Stimulated activated CD8-positive, alpha-beta memory T cell treated with anti-CD3 and anti-CD28 coated beads, Interleukin-4, amount 100 ng/mL, for 24 hours (primary cell): Measurements from ENCODE around the gene PRR19.

Source experiments
- DNase-seq: peaks from one replicate; pipeline ENCODE4 v3.0.0-alpha.2; 2020; ENCODE audit warnings: low read depth

The PRR19 gene

DNA sequence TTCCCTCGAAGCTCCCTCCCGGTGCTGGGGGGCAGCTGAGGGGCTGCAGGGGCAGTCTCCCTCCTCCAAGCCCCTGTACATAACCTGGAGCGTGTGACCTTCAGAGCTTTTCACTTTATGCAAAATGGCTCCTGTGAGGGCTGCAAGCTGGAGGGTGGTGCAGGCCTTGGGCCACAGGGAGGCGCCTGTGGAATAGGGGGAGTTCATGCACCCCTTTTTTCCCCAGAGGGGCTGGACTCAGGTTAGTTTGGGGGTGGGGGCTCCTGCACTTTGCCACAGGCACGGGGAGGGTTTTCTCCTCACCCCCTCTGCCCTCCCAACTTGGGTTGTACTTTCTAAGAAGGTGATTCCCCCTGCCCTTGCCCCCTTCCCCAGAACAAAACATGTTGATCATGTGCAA, 6.6 kb upstream of the PRR19 start:
- DNase-seq, result no peak

DNA sequence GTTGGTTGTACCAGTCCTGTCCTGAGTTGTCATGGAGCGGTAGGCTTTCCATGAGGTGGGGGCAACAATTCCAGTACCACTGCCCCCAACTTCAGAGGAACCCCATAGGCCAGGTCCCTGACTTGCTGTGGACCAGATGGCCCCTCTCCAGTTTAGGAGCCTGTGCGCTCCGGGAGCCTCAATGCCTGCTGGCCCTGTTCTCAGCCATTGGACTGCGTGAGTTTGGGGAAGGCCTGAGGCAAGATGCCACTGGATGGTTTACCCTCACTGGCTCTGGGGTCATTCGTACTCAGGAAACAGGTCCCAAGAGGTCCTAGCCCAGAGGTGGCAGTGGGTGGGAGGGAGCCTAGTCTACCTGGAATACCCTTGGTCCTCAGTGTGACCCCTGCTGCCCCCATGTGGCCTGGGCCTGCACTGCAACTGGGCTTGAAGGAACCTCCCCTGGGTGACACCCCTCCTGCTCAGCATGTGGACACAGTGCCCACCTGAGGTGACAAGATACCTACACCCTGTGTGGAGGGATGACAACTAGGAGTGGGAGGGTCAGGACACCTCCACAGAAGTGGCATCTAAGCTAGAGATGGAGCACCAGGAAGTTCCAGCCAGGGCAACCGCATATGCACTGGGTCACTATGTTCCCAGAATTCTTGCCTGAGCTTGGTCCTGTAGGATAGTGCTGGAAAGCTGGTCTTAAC, 6.0 kb upstream of the PRR19 start:
- DNase-seq, result peak; percentile 87

DNA sequence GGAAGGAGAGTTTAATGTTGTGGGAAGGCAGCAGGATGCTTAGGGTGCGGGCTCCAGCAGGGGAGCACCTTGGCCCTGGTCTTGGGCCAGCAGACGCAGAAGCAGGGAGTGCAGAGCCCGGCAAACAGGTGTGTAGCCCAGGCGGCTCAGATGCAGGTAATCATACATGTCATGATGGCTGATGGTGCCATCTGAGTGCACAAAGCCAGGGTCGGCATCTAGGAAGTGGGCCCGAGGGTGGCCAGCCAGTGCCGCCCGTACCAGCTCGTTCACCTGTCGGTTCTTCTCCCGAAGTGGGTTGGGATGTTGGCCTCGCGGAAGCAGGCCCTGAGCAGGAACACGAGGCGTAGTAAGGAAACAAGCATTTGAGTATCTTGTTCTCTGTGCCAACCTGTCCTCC, 4.9 kb upstream of the PRR19 start:
- DNase-seq, result no peak

GRCh38 chr19:42303101-42303464, 1.2 kb downstream of the PRR19 start:
- no peak for DNase-seq

DNA sequence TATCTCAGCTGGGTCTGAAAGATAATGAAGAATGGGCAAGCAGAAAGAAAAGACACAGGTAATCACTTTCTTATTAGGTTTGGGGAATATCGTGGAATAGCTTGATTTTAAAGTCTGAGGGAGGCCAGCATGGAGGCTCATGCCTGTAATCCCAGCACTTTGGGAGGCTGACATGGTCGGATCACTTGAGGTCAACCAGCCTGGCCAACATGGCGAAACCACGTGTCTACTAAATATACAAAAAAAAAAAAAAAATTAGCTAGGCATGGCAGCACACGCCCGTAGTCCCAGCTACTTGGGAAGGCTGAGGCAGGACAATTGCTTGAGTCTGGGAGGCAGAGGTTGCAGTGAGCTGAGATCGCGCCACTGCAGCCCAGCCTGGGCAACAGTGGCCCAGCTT, 1.9 kb downstream of the PRR19 start:
- no peak for DNase-seq

DNA sequence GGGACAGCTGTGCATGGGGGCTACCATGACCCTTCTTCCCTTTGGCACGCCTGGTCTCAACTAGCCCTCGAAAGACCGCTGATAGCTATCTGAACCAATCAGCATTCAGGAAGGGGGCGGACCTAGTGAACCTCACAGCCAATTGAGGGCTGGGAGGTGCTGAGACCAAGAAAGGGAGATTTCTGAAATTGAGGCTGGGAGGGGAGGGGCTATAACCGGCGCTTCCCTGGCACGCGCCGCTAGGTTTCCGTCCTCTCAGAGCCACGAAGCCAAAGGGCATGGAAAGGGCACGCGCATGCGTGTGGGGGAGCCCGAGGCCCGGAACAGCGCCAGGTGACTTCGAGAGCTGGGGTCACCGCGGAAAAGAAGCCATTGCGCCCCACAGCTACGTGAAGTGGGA, 4.7 kb downstream of the PRR19 start:
- no peak for DNase-seq

GRCh38 chr19:42309686-42310085, 7.8 kb downstream of the PRR19 start:
- DNase-seq, result no peak

- DNase-seq, result no peak
Observed at GRCh38 chr19:42311657-42312056, 9.7 kb downstream of the PRR19 start.

DNA sequence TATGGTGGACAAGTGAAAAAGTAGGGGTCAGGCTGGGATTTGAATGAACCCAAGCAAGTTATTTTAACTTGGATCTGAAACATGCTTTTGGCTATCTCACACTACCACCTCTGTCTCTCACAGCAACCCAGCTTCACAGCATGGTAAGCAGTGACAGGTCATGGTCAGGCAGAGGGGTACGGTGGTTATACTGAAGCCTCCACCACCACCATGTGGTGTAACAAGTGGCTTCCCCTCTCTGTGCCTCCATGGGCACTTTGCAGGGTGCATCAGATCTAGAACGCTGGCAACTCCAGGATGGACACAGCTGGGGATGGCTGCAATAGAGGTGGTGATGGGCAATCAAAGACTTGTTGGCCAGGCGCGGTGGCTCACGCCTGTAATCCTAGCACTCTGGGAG, 10.4 kb downstream of the PRR19 start:
- DNase-seq, result no peak

DNA sequence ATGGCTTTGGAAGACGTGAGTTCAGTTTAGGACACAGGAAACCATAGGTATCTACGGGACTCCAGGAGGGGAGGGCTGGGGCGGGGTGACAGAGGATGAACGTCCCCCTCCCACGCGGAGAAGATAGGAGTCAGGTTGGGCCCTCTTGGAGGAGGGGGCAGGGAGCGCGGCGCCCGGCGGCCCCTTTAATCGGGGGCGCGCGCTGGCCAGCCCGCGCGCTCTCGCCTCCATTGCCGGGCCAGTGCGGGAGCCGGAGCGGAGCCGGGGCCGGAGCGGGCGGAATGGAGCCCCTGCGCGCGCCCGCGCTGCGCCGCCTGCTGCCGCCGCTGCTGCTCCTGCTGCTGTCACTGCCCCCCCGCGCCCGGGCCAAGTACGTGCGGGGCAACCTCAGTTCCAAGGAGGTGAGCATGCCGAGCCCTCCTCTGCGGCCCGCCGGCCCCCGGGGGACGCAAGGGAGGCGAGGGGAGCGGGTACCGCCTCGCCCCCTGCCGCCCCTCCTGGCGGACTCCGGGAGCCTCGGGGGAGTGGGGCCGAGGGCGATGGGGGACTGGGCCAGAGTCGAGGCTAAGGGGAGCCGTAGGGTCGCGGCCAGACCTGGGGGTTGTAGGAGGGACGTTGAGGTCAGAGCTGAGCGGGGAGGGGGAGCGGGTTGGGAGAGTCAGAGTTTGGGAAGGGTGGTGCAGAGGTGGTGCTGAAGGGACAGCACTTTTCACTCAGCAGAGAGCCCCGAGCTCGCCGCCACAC, 11.3 kb downstream of the PRR19 start, which contains the start of gene TMEM145:
Gene TMEM145, plus strand, starts transcription at position 214 of the 744 bp plus-strand sequence. Its CDS starts 68 bp downstream, at position 282.
- DNase-seq, result no peak

GRCh38 chr19:42313840-42314755, 12.2 kb downstream of the PRR19 start:
- no peak for DNase-seq

GRCh38 chr19:42315024-42315423, 13.1 kb downstream of the PRR19 start:
- no peak for DNase-seq

GRCh38 chr19:42316223-42317211, 14.6 kb downstream of the PRR19 start:
- no peak for DNase-seq

- DNase-seq, result no peak
Observed at GRCh38 chr19:42317535-42317934, 15.6 kb downstream of the PRR19 start.

- no peak for DNase-seq
Observed at GRCh38 chr19:42322305-42322704, 20.4 kb downstream of the PRR19 start.

- DNase-seq, result no peak
Observed at GRCh38 chr19:42323473-42323851, 21.5 kb downstream of the PRR19 start.

DNA sequence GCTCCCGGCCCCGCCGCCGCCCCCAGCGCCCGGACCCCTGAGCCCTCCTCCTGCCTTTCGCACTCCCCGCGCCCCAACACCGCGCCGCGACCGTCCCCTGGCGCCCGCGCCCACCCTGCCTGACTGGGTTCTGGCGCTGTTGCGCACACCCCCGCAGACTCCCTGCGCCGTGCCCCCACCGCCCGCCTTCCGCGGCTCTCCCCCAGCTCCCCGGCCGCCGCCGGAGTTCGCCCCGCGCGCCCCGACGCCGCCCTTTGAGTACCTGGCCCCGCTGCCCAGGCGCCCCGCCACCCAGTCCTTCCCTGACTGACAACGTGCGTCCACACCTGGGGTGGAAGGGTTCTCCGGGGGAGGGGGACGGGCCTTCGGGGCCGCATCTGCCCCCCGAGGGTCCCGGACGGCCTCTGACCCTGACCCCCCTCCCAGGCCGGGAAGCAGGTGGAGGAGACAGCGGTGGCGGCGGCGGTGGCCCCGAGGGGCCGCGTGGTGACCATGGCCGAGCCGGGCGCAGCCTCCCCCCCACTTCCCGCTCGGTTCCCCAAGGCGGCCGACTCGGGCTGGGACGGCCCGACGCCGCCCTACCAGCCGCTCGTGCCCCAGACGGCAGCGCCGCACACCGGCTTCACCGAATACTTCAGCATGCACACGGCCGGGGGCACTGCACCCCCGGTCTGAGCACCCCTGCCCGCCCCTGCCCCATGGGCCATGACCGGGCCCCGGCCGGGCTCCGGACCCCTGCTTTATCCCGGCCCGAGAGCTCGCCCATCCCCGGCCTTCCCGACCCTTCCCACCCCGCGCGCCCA, 22.1 kb downstream of the PRR19 start:
- no peak for DNase-seq

DNA sequence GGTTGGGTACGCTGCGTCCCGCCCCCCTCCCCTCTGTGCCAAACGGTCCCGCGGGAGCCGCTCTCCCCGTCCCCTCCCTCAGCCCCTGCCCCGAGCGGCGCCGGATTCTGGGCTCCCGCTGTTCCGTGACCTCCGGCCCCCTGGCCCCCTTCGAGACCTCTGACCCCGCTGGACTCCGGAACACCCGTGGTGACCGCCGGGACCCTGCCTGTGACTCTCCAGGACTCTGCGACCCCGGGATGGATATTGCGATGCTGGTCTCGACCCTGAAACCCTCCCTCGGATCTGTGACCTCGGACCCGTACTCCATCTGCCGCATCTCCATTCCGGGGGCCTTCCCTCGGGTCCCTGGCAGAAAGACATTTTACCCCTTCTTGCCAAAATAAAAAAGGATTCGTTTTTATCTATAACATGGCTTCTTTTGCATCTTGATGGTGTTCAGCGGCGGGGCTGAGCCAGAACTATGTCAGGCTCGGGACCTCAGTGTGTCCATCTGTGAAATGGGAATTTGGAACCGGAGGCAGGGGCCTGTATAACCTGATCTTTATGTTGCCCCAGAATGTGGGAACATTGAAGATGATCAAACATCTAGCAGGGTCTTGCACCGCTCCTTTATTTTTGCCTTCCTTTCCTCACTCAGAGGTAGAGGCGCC, 22.8 kb downstream of the PRR19 start:
- no peak for DNase-seq

DNA sequence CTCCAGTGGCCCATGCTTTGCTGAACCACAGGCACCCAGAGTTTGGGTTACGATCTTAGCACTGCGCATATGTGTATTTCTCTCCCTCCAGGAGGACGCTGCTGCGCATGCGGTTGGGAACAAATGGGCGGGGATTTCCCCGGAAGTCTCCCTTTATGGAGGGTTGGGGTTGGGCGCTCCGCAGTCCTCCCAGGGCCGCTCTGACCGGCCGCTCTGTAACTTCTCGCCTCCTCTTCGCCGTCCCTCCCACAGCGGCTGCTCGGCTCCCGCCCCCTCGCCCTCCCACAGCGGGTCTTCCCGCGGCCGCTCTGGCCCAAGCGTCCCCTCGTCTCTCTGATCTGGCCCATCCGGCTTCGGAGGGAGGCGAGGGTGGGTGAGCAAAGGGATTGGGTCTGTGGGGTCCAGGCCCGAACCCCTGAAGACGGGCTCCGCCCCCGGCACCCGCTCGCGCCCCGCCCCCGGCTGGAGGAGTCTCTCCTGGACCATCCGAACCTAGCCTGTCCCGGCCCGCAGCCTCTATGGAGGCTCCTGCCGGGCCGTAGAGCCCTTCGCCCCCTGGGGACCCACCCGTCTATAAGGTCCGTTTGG, 23.5 kb downstream of the PRR19 start, which contains the start of gene MEGF8:
Gene MEGF8, plus strand, starts transcription at position 328 of the 588 bp plus-strand sequence. CDS start 609 bp downstream, outside the sequence.
- peak; percentile 97 for DNase-seq
